ENCODE results near the gene SEMA5A. TPM values are rescaled to one million over a fixed set of nuclear protein-coding genes. Genes with fewer than 3 reads are reported as not detected.

The SEMA5A gene, protein sequence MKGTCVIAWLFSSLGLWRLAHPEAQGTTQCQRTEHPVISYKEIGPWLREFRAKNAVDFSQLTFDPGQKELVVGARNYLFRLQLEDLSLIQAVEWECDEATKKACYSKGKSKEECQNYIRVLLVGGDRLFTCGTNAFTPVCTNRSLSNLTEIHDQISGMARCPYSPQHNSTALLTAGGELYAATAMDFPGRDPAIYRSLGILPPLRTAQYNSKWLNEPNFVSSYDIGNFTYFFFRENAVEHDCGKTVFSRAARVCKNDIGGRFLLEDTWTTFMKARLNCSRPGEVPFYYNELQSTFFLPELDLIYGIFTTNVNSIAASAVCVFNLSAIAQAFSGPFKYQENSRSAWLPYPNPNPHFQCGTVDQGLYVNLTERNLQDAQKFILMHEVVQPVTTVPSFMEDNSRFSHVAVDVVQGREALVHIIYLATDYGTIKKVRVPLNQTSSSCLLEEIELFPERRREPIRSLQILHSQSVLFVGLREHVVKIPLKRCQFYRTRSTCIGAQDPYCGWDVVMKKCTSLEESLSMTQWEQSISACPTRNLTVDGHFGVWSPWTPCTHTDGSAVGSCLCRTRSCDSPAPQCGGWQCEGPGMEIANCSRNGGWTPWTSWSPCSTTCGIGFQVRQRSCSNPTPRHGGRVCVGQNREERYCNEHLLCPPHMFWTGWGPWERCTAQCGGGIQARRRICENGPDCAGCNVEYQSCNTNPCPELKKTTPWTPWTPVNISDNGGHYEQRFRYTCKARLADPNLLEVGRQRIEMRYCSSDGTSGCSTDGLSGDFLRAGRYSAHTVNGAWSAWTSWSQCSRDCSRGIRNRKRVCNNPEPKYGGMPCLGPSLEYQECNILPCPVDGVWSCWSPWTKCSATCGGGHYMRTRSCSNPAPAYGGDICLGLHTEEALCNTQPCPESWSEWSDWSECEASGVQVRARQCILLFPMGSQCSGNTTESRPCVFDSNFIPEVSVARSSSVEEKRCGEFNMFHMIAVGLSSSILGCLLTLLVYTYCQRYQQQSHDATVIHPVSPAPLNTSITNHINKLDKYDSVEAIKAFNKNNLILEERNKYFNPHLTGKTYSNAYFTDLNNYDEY
- polyA plus RNA-seq (2013, experiment 1 of 2; ENCODE audit: insufficient read length), result 12.1 TPM
- polyA plus RNA-seq (2013, experiment 2 of 2; ENCODE audit: insufficient read length), result 10.9 TPM

- DNase-seq, result peak; percentile 81
Measured at GRCh38 chr5:9545992-9546851, at the start of gene SEMA5A. TSS of gene SEMA5A (minus strand) at chr5:9546075. CDS start at chr5:9379946, 166,129 bp downstream.

- DNase-seq, result no peak
Measured at GRCh38 chr5:9594913-9595312, 49.0 kb upstream of the SEMA5A start.

- no peak for DNase-seq
Measured at GRCh38 chr5:9589049-9589835, 43.4 kb upstream of the SEMA5A start.

DNA sequence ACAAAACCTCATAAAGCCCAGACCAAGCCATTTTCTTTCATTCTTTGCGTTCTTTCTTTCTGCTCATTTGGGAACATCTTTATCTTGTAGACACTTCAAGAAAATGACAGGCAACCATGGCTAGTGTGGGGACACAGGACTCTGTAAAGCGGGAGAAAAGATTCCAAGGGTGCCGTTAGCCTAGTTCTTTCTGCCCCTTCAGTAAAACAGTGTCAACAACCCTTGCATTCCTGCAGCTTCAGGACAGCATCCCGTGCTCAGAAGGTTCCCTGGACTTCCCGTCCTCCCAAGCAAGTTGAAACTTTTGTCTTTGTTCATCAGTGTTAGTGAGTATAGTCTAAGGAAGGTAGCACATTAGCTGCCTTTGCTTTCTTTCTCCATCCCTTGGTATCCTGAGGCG, 42.4 kb upstream of the SEMA5A start:
- DNase-seq, result no peak

GRCh38 chr5:9587135-9587534, 41.3 kb upstream of the SEMA5A start:
- no peak for DNase-seq

GRCh38 chr5:9582406-9582805, 36.5 kb upstream of the SEMA5A start:
- peak; percentile 11 for DNase-seq

- DNase-seq, result no peak
Measured at GRCh38 chr5:9573796-9574195, 27.9 kb upstream of the SEMA5A start.

- DNase-seq, result no peak
Measured at GRCh38 chr5:9572246-9572645, 26.4 kb upstream of the SEMA5A start.

DNA sequence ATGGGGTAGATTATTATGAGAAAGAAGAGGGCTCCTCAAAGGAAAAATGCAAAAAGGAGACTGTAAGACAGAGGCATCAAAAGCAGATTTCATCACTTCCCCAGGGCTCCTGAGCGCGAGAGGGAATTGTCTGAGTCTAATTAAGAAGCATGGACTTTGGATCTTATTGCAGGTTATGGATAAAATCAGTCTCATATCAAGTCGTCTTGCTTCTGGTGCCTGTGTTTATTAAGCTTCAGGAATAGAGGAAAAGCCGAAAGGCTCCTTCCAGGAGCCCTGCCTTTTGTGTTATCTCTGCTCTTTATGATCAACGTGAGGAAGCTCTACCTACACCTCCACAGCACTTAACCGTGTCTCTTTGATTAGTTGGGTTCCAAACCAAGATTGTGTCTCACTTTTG, 25.0 kb upstream of the SEMA5A start:
- no peak for DNase-seq

DNA sequence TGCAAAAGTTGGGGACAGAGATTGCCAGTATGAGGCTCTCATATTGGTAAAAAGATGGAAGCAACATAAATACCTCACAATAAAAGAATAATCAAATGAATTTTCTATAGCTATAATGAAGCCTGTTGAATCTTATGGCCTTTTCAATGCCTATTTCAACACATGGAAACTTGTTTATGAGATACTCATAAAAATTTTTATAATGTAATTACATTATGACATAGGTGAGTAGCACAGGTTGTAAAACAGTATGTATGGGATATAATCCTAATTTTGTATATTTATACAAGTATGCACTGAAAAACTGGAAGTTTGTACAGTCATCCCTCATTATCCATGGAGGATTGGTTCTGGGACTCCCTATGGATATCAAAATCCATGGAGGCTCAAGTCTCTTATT, 21.2 kb upstream of the SEMA5A start:
- no peak for DNase-seq

DNA sequence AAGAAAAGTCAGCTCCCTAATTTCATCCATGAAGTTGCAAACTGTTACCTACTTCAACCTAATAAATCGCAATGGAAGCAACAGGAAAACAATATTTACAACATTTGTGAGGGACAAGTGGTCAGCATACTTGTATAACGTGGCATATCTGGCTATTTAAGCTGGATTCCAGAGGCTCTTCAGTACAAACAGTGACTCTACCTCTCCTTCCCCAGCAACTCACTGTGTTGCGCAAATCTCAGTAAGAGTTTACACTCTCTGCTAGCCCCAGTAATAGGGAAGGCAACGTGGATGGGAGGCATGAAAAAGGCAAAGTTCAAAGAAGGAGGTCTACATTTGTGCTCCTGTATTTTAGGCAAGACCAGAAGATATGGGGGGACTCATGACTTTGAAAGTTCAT, 18.9 kb upstream of the SEMA5A start:
- DNase-seq, result no peak

- no peak for DNase-seq
Measured at GRCh38 chr5:9562141-9562540, 16.3 kb upstream of the SEMA5A start.

DNA sequence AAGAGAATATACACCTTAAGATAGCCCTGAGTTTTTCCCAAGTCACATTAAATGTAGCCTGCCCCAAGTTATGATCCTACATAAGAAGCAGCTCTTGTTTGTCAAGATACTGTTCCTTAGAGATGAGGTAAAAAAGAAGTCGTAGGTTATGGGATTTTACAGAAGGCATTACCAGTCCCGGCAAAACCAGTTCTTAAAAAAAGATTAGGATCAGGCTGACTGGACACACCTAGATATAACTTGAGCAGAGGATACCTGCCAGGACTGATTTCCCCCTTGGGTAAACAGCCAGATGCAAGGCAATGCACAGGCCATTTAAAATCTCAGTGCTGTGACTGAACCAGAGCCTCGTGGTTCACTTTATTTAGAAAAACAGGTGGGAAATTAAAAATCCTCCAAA, 14.1 kb upstream of the SEMA5A start:
- no peak for DNase-seq

- no peak for DNase-seq
Measured at GRCh38 chr5:9558319-9558965, 12.6 kb upstream of the SEMA5A start.

GRCh38 chr5:9557696-9558095, 11.8 kb upstream of the SEMA5A start:
- peak; percentile 61 for DNase-seq

DNA sequence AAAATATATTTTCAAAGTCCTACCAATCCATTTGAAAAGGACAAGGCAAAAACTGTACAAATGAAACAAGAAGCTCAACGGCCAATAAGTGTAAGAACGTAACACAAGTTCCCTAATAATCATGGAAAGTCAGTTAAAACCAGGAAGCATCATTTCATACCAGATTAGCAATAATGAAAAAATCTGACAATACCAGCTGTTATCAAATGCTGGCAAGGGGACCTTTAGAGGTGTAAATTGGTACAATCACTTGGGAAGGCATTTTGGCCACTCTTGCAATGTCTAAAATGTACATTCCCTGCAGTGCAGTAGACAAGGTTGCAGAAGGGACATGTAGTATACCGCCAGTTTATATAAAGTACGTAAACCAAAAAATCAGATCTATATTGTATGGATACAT, 10.1 kb upstream of the SEMA5A start:
- no peak for DNase-seq

DNA sequence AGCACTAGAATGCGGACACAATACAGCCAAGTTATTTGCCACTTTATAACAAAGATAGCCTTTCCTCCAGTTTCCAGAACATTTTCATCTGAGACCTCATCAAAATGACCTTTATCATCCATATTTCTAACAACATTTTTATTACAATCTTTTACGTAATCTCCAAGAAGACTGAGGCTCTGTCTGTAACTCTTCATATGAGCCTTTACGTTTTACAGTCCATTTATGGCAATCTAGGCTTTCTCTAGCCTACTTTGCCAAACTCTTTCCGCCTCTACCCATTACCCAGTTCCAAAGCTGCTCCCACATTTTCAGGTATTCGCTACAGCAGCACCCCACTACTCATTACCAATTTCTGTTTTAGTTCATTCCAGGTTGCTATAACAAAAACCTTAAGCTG, 8.2 kb upstream of the SEMA5A start:
- DNase-seq, result no peak

- DNase-seq, result no peak
Measured at GRCh38 chr5:9553561-9553960, 7.7 kb upstream of the SEMA5A start.

DNA sequence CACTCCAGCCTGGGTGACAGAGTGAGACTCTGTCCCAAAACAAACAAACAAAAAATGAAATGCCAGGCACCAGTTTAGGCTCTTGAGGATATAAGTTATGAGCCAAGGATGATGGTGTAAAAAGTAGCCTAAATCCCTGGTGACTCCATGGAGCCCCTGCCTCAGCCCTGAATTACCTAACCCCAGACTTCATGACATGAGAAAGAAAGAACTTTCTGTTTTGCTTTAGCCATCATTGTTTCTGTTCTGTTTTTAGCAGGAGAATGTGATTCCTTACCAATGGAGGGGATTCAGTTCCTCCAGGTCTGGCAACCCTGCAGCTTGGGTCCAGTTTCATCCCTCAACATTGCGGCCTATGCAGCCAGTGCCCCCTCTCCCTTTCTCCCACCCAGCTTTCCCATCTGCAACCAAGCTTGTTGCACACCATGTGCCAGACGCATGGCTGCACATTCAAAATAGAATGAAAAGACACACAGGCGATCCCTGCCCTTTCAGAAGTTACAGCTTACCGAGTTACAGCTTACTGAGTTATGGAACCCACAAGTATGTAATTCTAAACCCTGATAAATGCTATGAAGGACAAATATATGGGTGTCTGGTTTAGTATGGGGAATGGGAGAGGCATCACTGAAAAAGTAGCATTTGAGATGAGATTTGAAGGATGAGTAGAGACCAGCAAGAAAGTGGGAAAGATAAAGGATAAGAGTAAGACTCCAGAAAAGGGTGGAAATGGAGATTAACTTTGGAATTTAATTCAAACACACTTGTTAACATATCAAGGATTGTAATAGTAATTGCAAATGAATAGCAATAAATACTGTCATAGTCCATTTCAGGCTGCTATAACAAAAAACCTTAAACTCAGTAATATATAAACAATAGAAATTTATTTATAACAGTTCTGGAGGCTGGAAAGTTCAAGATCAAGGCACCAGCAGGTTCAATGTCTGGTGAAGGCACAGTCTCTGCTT, 6.0 kb upstream of the SEMA5A start:
- DNase-seq, result no peak

DNA sequence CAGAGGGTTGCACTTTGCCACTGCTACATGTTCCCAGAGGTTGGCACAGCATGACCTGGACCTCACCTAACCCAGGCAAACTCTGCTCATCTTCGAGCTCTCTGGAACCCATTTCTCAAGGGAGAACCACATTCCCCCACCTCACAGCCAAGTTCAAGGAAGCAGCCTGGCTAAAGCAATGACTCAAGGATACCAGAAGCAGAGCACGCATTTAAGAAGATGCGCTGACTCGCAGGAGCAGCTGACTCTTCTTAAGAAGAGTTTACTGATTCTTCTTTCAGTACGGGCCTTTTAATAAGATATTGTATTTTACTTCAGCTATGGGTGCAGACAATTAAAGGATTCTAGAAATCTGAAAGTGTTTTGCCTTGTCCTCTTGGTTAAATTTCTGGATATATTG, 4.1 kb upstream of the SEMA5A start:
- DNase-seq, result peak; percentile 55

Data from fibroblast of skin of abdomen (primary cell).